ENCODE data around the gene PCDHGA9.
"Not testable (repeated sequence)": the region's sequence is repeated elsewhere in the genome, so short reads cannot be mapped to it uniquely, and the experiment has no call there.

- TF ChIP-seq, protein P1, sequence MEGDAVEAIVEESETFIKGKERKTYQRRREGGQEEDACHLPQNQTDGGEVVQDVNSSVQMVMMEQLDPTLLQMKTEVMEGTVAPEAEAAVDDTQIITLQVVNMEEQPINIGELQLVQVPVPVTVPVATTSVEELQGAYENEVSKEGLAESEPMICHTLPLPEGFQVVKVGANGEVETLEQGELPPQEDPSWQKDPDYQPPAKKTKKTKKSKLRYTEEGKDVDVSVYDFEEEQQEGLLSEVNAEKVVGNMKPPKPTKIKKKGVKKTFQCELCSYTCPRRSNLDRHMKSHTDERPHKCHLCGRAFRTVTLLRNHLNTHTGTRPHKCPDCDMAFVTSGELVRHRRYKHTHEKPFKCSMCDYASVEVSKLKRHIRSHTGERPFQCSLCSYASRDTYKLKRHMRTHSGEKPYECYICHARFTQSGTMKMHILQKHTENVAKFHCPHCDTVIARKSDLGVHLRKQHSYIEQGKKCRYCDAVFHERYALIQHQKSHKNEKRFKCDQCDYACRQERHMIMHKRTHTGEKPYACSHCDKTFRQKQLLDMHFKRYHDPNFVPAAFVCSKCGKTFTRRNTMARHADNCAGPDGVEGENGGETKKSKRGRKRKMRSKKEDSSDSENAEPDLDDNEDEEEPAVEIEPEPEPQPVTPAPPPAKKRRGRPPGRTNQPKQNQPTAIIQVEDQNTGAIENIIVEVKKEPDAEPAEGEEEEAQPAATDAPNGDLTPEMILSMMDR (IDR thresholded peaks at IDR 0.05) = peak; percentile 47 to 70 (median 58)
- TF ChIP-seq POLR2A (IDR thresholded peaks at IDR 0.05) = not testable (repeated sequence)
Observed at GRCh38 chr5:141397756-141398551, 4.6 kb upstream of the PCDHGA9 start, which contains the start of gene PCDHGB5.

Measured in right lobe of liver (tissue), 4 donors.